ENCODE measurements around the gene POU2F1.

GRCh38 chr1:167369175-167369574 lies 148.5 kb downstream of the POU2F1 start:
- no peak for TF ChIP-seq CTCF (IDR thresholded peaks at IDR 0.05)
- no peak for TF ChIP-seq POLR2A (IDR thresholded peaks at IDR 0.05)

All from tibial nerve (tissue), 3 donors.